ENCODE data around the gene DHODH. TPM values are rescaled to one million over a fixed set of nuclear protein-coding genes. Genes with fewer than 3 reads are reported as not detected.
"Not testable (repeated sequence)": the region's sequence is repeated elsewhere in the genome, so short reads cannot be mapped to it uniquely, and the experiment has no call there.

DHODH gene
- total and polyA plus RNA-seq, 2 donors (not counting 1 experiment from before 2014, with no cell fraction given) = 7.4 to 11.3 TPM

- H3K9me3 ChIP-seq (ENCODE audit: control extremely low read depth in 1 of 3, control insufficient read depth in 2 of 3, insufficient read depth in 1 of 3, low read length in 2 of 3) = no peaks in the 10 kb centered on the region
- TF ChIP-seq CTCF (IDR thresholded peaks at IDR 0.05) (no peak), EZH2 (IDR thresholded peaks at IDR 0.05; ENCODE audit: borderline replicate concordance, insufficient read depth, low read depth, low read length, poor library complexity, severe bottlenecking) (no peak)
- 93% methylated on average over 7 of the region's 8 CpGs for WGBS (ENCODE audit: insufficient coverage)
- DNase-seq (no peak), ATAC-seq (ENCODE audit: low read depth) (no peak)
- intact Hi-C loops (cut with micrococcal nuclease) = no loop called here
- no peak overlapping the region for H3K4me2 ChIP-seq (replicated peaks; ENCODE audit: low read depth, low read length, poor library complexity, severe bottlenecking)
- Mint-ChIP-seq H3K4me1 (no peaks in the 10 kb centered on the region), H3K4me3 (no peak overlapping the region), H3K9me3 (ENCODE audit: insufficient read depth) (no peaks in the 10 kb centered on the region), H3K27ac (no peak overlapping the region), H3K27me3 (no peaks in the 10 kb centered on the region)
- no peak overlapping the region for H3K9ac ChIP-seq (ENCODE audit: low read length)
- ChIA-PET CTCF (interaction anchor here (0.6 kb wide), 1 partner anchor 14 kb away, joined by 4 read pairs; no protein-coding TSS in a partner anchor), POLR2A (no interaction called here)
- no peaks in the 10 kb centered on the region for H4K20me1 ChIP-seq (ENCODE audit: control insufficient read depth, insufficient read depth, low read length, poor library complexity, severe bottlenecking)
- no peak overlapping the region for H3K27ac ChIP-seq (ENCODE audit: low read length in 2 of 2)
- H3K4me1 ChIP-seq (ENCODE audit: control insufficient read depth in 2 of 2, insufficient read depth in 2 of 2, low read length in 2 of 2) = no peaks in the 10 kb centered on the region
- H3K79me2 ChIP-seq (ENCODE audit: control insufficient read depth, insufficient read depth, low read length) = no peaks in the 10 kb centered on the region
- H3K4me3 ChIP-seq (ENCODE audit: control extremely low read depth in 1 of 5, extremely low read depth in 1 of 5, insufficient read depth in 1 of 5, low read depth in 2 of 5, low read length in 4 of 5) = no peak overlapping the region
- H3K27me3 ChIP-seq (replicated peaks in 1 of 4; ENCODE audit: control extremely low read depth in 1 of 4, control insufficient read depth in 3 of 4, insufficient read depth in 4 of 4, low read length in 3 of 4) = no peaks in the 10 kb centered on the region
- peaks cover 0 to 5% of the 10 kb centered on the region in 2 experiments for H3K36me3 ChIP-seq (replicated peaks in 1 of 2; ENCODE audit: control extremely low read depth in 1 of 2, control insufficient read depth in 1 of 2, extremely low read depth in 1 of 2, insufficient read depth in 2 of 2, low read length in 1 of 2)
- H2AFZ ChIP-seq (ENCODE audit: insufficient read depth, low read depth, low read length, poor library complexity, severe bottlenecking) = no peak overlapping the region
These were observed 65.2 kb downstream of the DHODH start for GRCh38 chr16:72073560-72074230.

GRCh38 chr16:72075067-72075466, 66.5 kb downstream of the DHODH start:
- H3K9me3 Mint-ChIP-seq (ENCODE audit: insufficient read depth); H3K27ac Mint-ChIP-seq; H3K9ac ChIP-seq (ENCODE audit: low read length); POLR2A ChIA-PET; H3K4me3 Mint-ChIP-seq; DNase-seq; H3K27ac ChIP-seq (ENCODE audit: low read length in 2 of 2); H3K9me3 ChIP-seq (ENCODE audit: control extremely low read depth in 1 of 3, control insufficient read depth in 2 of 3, insufficient read depth in 1 of 3, low read length in 2 of 3); H2AFZ ChIP-seq (ENCODE audit: insufficient read depth, low read depth, low read length, poor library complexity, severe bottlenecking); intact Hi-C loops (cut with micrococcal nuclease); H3K4me2 ChIP-seq (replicated peaks; ENCODE audit: low read depth, low read length, poor library complexity, severe bottlenecking); H3K4me1 Mint-ChIP-seq; H3K4me1 ChIP-seq (ENCODE audit: control insufficient read depth in 2 of 2, insufficient read depth in 2 of 2, low read length in 2 of 2); CTCF ChIA-PET; H3K36me3 ChIP-seq (replicated peaks in 1 of 2; ENCODE audit: control extremely low read depth in 1 of 2, control insufficient read depth in 1 of 2, extremely low read depth in 1 of 2, insufficient read depth in 2 of 2, low read length in 1 of 2); H4K20me1 ChIP-seq (ENCODE audit: control insufficient read depth, insufficient read depth, low read length, poor library complexity, severe bottlenecking); H3K4me3 ChIP-seq (ENCODE audit: control extremely low read depth in 1 of 5, extremely low read depth in 1 of 5, insufficient read depth in 1 of 5, low read depth in 2 of 5, low read length in 4 of 5); ATAC-seq (ENCODE audit: low read depth); H3K27me3 ChIP-seq (replicated peaks in 1 of 4; ENCODE audit: control extremely low read depth in 1 of 4, control insufficient read depth in 3 of 4, insufficient read depth in 4 of 4, low read length in 3 of 4); H3K79me2 ChIP-seq (ENCODE audit: control insufficient read depth, insufficient read depth, low read length); H3K27me3 Mint-ChIP-seq: not testable (repeated sequence)
- 92% methylated on average over 1 of the region's 6 CpGs for WGBS (ENCODE audit: insufficient coverage)

Small RNA genes within 50 kb of the gene (small RNA-seq; reads per million reads assigned to genes)
- not detected for gene RPL39P31 (ENCODE audit: insufficient read length, low read depth, low replicate concordance)

Other genes with a start within 250 kb of the DHODH start
- 142 and 159 TPM in 2 replicates for gene AP1G1, start 199.9 kb upstream of the DHODH start, total RNA-seq
- 43.8 and 87.6 TPM in 2 replicates for gene AP1G1, start 199.9 kb upstream of the DHODH start, polyA plus RNA-seq
- gene ATXN1L, start 162.8 kb upstream of the DHODH start, total RNA-seq = 38.4 and 39.5 TPM in 2 replicates
- 21.3 and 43.4 TPM in 2 replicates for gene ATXN1L, start 162.8 kb upstream of the DHODH start, polyA plus RNA-seq
- gene ZNF821, start 124.6 kb upstream of the DHODH start, total RNA-seq = 31.2 and 35.6 TPM in 2 replicates
- gene ZNF821, start 124.6 kb upstream of the DHODH start, polyA plus RNA-seq = 35.8 and 38.1 TPM in 2 replicates
- 268 and 302 TPM in 2 replicates for gene IST1, start 113.2 kb upstream of the DHODH start, total RNA-seq
- 182 and 318 TPM in 2 replicates for gene IST1, start 113.2 kb upstream of the DHODH start, polyA plus RNA-seq
- not detected in 2 replicates for gene PKD1L3, start 8.3 kb upstream of the DHODH start, total RNA-seq
- gene PKD1L3, start 8.3 kb upstream of the DHODH start, polyA plus RNA-seq = 0.06 and 0.07 TPM in 2 replicates
- not detected in 2 replicates for gene HP, start 45.8 kb downstream of the DHODH start, total RNA-seq
- gene HP, start 45.8 kb downstream of the DHODH start, polyA plus RNA-seq = not detected in 2 replicates
- gene HPR, start 54.5 kb downstream of the DHODH start, total RNA-seq = not detected in 2 replicates
- not detected in 2 replicates for gene HPR, start 54.5 kb downstream of the DHODH start, polyA plus RNA-seq
- gene TXNL4B, start 84.9 kb downstream of the DHODH start, total RNA-seq = 15.4 and 16.1 TPM in 2 replicates
- gene TXNL4B, start 84.9 kb downstream of the DHODH start, polyA plus RNA-seq = 9.9 and 11.9 TPM in 2 replicates
- gene DHX38, start 85.1 kb downstream of the DHODH start, total RNA-seq = 114 and 124 TPM in 2 replicates
- 98.2 and 197 TPM in 2 replicates for gene DHX38, start 85.1 kb downstream of the DHODH start, polyA plus RNA-seq
- gene PMFBP1, start 163.4 kb downstream of the DHODH start, total RNA-seq = 9.5 and 9.7 TPM in 2 replicates
- gene PMFBP1, start 163.4 kb downstream of the DHODH start, polyA plus RNA-seq = 1.2 and 1.9 TPM in 2 replicates

Data from B cell (primary cell).